ENCODE measurements around the gene PPIL1. TPM values are rescaled to one million over a fixed set of nuclear protein-coding genes. Genes with fewer than 3 reads are reported as not detected.
A peak's percentile ranks its signal among the peaks of the same experiment; 100 is the strongest.

Gene PPIL1
- total RNA-seq, 2 experiments from 2014 or later, result 27.0 to 29.3 TPM

DNA sequence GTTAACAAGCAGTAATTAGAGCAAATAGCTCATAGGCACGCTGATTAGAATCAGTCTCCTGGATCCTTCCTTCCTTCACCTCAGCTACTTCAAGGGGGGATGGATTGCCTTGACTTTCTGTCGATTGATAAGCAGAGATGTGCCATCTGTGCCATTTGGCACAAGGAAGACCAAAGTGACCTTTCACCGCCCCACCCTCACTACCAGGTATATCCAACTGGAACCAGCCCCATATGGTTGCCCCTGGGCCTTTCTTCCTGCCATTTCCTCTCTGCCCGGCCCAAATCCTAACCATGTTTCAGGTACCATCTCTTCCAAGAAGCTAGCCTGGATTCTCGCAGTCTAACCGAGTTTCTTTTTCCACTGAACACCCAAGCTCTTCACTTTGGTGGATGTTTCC is 26.6 kb downstream of the PPIL1 start:
- Mint-ChIP-seq H3K4me1 (no peaks in the 10 kb centered on the region), H3K27me3 (peaks cover 2% of the 10 kb centered on the region), H3K36me3 (ENCODE audit: low read depth) (peaks cover 16% of the 10 kb centered on the region), H3K9me3 (no peaks in the 10 kb centered on the region), H3K27ac (no peak overlapping the region), H3K4me3 (no peak overlapping the region)
- CTCF ChIA-PET, result interaction anchor here (0.8 to 1.6 kb wide), 7 partner anchors 10 to 233 kb away, joined by 3 to 5 read pairs (median 4); no protein-coding TSS in a partner anchor
- POLR2A ChIA-PET, result no interaction called here
- DNase-seq, result no peak

DNA sequence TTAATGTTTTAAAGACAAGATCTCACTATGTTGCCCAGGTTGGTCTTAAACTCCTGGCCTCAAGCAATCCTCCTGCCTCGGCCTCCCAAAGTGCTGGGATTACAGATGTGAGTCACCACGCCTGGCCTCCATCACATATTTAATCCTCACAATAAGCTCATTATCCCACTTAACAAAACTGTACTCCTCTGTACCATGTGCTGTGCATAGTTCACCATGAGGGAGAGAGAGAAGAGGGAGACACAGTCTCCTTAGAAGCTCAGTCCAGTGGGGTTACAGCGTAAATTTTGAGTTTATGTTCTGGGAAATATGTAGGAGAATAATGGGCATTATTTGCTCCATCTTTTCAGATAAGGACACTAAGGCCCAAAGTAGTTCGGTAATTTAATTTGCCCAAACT is 27.5 kb downstream of the PPIL1 start:
- DNase-seq, result no peak
- Mint-ChIP-seq H3K4me3 (no peak overlapping the region), H3K36me3 (ENCODE audit: low read depth) (peaks cover 14% of the 10 kb centered on the region), H3K27me3 (peaks cover 2% of the 10 kb centered on the region), H3K9me3 (no peaks in the 10 kb centered on the region), H3K4me1 (no peaks in the 10 kb centered on the region), H3K27ac (no peak overlapping the region)
- CTCF ChIA-PET, result interaction anchor here (1.0 to 1.6 kb wide), 5 partner anchors 9 to 85 kb away, joined by 3 to 5 read pairs (median 4); no protein-coding TSS in a partner anchor
- POLR2A ChIA-PET, result no interaction called here

DNA sequence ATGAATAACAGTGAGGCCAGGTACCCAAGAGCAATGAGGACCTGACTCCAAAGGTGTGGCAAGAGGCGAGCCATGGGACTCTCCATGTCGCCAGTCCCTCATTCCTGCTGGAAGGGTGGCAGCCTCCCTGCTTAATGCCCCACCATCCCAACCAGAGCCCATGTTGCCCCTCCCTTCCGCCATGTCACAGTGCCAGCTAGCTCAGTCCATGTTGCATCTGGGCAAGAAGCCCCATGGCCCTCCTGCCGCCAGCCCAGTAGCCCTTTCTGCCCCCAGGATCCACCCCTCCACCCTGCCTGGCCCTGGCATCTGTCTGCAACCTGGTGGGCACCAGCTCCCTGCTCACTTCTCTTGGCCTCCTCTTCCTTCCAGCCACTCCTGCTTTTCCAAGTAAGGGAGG is 29.4 kb downstream of the PPIL1 start:
- peaks cover 10% of the 10 kb centered on the region for H3K27me3 Mint-ChIP-seq
- no peak overlapping the region for H3K27ac Mint-ChIP-seq
- peaks cover 3% of the 10 kb centered on the region for H3K36me3 Mint-ChIP-seq (ENCODE audit: low read depth)
- peaks cover 9% of the 10 kb centered on the region for H3K4me1 Mint-ChIP-seq
- H3K4me3 Mint-ChIP-seq, result no peak overlapping the region
- ChIA-PET CTCF (interaction anchor here (0.7 to 1.4 kb wide), 4 partner anchors 9 to 173 kb away, joined by 3 to 4 read pairs (median 4); no protein-coding TSS in a partner anchor), POLR2A (no interaction called here)
- no peak for DNase-seq
- H3K9me3 Mint-ChIP-seq, result no peaks in the 10 kb centered on the region

DNA sequence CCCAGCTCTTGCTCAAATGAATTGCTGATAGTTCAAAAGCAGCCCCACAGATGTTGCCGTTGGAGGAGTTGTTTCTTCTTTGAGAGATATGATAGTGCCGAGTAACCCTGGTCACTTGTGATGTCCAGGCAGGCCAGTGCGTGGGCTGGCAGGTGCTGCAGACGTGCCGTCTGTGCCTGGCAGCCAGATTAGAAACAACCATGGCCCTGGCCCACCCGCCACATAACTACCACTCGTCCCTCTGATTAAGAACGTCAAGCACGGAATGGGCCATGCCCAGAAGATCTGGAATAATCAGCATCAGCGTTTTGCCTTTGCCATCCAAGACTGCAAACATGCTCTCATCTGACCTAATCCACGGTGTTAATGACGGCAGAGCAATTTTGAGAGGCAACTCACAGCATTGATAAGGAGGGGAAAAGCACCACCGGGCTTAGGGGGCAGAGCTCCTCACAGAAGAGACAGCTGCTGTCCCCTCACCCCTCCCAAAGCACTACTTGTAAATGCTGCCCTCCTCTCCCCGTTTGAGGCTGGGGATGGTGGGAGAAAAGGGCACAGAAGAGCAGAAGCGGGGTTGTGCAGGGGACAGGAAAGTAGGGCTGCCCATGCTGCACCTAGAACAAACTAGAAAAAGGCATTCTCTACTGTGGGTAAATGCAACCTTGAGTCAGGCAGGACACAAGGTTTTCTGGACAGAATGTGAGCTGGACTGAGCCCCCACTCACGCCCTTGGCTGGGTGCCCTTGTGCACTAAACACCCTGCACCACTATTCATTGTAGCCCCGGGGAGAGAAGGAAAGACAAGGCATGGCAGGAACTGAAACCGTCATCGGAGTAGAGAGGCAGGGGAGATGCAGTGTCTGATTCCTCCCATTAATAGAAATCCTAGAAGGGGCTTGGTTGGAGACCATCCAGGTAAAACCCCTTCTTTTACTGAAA is 30.1 kb downstream of the PPIL1 start:
- ChIA-PET CTCF (interaction anchor here (0.6 to 1.4 kb wide), 7 partner anchors 8 to 78 kb away, joined by 3 to 4 read pairs (median 3); no protein-coding TSS in a partner anchor), POLR2A (no interaction called here)
- peaks cover 12% of the 10 kb centered on the region for H3K4me1 Mint-ChIP-seq
- no peak overlapping the region for H3K27ac Mint-ChIP-seq
- no peaks in the 10 kb centered on the region for H3K36me3 Mint-ChIP-seq (ENCODE audit: low read depth)
- peaks cover 15% of the 10 kb centered on the region for H3K27me3 Mint-ChIP-seq
- no peak overlapping the region for H3K4me3 Mint-ChIP-seq
- no peak for DNase-seq
- H3K9me3 Mint-ChIP-seq, result no peaks in the 10 kb centered on the region

DNA sequence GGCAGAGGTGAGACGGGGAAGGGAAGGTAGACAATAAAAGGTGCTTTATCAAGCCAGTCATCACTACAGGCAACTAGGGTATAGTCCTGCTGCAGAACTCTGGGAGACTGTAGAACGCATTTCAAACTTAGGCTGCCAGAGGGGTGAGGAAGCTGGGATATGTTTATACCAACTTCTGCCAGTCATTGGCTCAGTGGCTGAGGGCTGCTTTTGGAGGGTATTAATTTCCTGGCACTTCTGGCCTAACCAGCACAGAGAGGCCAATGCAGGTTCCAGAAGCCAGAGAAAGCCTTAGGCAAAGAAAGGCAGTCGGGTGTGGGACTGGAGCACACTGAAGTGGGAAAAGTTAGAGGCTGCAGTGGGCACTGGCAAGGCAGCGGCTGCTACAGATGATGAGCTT is 31.4 kb downstream of the PPIL1 start:
- Mint-ChIP-seq H3K36me3 (ENCODE audit: low read depth) (no peaks in the 10 kb centered on the region), H3K27me3 (peaks cover 28% of the 10 kb centered on the region), H3K27ac (no peak overlapping the region), H3K9me3 (no peaks in the 10 kb centered on the region), H3K4me3 (no peak overlapping the region), H3K4me1 (peaks cover 15% of the 10 kb centered on the region)
- CTCF ChIA-PET, result interaction anchor here (1.3 kb wide), 2 partner anchors 9 to 16 kb away, joined by 3 read pairs; no protein-coding TSS in a partner anchor
- POLR2A ChIA-PET, result interaction anchor here (0.6 kb wide), 1 partner anchor 122 kb away, joined by 3 read pairs; no protein-coding TSS in a partner anchor
- DNase-seq, result no peak

DNA sequence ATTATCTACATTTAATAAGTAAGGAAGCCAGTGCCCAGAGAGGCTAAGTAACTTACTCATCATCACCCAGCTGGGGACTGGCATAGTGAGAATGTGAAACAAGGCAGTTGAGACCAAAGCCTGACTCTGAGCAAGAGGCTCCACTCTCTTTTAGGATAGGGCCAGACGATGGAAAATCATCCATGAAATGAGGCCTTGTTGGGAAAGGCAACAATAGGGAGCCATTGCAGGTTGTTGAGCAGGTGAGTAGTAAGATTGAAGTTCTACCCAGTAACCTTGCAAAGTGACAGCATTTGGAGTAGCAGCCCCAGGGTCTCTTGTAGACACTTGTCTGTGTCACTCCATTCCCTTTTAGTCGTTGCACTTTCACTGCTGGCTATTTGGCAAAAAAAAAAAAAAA is 32.8 kb downstream of the PPIL1 start:
- DNase-seq, result no peak
- H3K27ac Mint-ChIP-seq, result no peak overlapping the region
- H3K4me1 Mint-ChIP-seq, result peaks cover 15% of the 10 kb centered on the region
- H3K9me3 Mint-ChIP-seq, result no peaks in the 10 kb centered on the region
- ChIA-PET CTCF (interaction anchor here (0.7 to 1.7 kb wide), 2 partner anchors 44 to 71 kb away, joined by 4 read pairs; partner anchors contain the start of gene C6orf89), POLR2A (no interaction called here)
- H3K27me3 Mint-ChIP-seq, result peaks cover 42% of the 10 kb centered on the region
- no peak overlapping the region for H3K4me3 Mint-ChIP-seq
- H3K36me3 Mint-ChIP-seq (ENCODE audit: low read depth), result no peaks in the 10 kb centered on the region

DNA sequence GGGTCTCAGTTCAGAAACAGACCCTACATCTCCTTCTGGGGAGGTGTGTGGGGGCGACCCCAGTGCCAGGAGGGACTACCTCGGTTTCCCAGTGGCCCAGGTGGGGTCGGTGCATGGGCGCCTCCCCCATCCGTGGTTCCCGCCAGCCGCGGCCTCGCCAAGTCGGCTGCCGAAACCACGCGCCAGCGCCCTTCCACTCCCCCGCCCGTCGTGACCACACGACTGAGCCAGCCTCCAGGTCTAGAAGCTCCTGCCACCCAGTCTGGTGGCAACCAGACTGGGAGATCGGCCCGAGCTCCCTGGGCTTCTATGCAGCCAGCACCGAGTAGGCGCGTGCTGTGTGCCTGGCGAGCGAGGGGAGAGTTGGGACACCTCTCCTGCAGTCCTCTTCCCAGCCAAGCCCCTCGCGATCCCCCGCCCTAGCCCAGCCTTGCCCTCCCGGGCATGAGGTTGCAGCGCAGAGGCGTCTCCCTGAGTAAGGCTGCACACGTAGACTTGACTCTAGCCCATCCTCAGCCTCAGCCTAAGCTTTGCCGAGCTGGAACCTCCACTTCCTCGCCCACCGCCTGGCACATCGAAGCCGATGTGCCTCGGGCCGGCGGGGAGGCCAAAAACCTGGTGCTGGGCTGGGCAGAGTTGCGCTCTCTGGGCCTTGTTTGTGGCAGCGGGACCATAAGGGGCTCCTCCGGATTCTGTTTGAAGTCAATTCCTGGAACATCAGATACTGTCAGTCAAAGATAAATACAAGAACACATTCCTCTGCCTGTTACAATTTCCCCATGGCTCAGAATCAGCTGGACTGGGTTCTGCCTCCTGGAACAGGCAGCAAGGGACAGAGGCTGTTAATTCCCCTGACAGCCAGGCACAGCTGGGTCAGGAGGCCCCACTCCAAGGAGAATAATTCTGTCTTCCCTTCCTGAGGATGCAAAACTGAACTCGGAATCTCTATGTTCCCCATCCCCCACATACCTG is 33.9 kb downstream of the PPIL1 start:
- H3K27me3 Mint-ChIP-seq, result peaks cover 49% of the 10 kb centered on the region
- ChIA-PET CTCF (interaction anchor here (0.8 to 1.7 kb wide), 2 partner anchors 45 to 82 kb away, joined by 3 to 4 read pairs; partner anchors contain the start of gene C6orf89), POLR2A (no interaction called here)
- no peaks in the 10 kb centered on the region for H3K9me3 Mint-ChIP-seq
- H3K4me1 Mint-ChIP-seq, result peaks cover 15% of the 10 kb centered on the region
- H3K36me3 Mint-ChIP-seq (ENCODE audit: low read depth), result no peaks in the 10 kb centered on the region
- peak; percentile 39 for DNase-seq
- H3K4me3 Mint-ChIP-seq, result peak overlapping the region; percentile 63
- peak overlapping the region; percentile 33 for H3K27ac Mint-ChIP-seq

DNA sequence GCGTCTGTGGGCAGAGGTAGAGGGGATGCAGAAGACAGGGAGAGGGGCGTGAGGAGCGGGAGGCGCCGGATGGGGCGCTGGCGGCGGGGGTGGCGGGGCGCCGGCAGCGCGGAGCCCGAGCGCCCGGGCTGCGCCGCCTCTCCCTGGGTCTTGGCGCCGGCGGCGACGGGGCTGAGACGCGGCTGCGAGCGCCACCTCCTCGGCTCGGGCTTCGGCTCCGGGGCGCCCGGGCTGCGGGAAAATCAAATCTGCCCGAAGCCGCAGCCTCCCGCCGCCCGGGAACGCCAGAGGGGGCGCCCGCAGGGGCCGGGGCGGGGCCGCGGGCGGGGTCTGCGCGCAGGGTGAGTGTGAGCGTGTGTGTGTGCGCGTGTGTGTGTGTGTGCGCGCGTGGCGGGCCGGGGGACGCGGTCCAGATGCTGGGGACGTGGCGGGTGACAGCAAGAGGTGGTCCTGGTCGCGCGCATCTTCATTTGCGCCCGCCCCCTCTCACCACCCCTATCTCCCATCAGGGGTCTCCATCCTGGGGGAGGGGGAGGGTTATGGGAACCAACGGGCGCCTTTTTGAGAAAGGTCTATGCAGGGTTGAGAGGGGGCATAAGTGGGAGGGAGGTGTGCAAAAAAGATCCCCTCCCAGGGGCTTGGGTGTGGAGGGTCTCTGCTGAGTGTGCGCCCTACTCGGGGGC is 34.7 kb downstream of the PPIL1 start:
- peak; percentile 43 for DNase-seq
- ChIA-PET POLR2A (no interaction called here), CTCF (no interaction called here)
- Mint-ChIP-seq H3K27me3 (peaks cover 51% of the 10 kb centered on the region), H3K4me1 (peaks cover 15% of the 10 kb centered on the region), H3K36me3 (ENCODE audit: low read depth) (no peaks in the 10 kb centered on the region), H3K9me3 (no peaks in the 10 kb centered on the region), H3K27ac (no peak overlapping the region), H3K4me3 (peak overlapping the region; percentile 63)

DNA sequence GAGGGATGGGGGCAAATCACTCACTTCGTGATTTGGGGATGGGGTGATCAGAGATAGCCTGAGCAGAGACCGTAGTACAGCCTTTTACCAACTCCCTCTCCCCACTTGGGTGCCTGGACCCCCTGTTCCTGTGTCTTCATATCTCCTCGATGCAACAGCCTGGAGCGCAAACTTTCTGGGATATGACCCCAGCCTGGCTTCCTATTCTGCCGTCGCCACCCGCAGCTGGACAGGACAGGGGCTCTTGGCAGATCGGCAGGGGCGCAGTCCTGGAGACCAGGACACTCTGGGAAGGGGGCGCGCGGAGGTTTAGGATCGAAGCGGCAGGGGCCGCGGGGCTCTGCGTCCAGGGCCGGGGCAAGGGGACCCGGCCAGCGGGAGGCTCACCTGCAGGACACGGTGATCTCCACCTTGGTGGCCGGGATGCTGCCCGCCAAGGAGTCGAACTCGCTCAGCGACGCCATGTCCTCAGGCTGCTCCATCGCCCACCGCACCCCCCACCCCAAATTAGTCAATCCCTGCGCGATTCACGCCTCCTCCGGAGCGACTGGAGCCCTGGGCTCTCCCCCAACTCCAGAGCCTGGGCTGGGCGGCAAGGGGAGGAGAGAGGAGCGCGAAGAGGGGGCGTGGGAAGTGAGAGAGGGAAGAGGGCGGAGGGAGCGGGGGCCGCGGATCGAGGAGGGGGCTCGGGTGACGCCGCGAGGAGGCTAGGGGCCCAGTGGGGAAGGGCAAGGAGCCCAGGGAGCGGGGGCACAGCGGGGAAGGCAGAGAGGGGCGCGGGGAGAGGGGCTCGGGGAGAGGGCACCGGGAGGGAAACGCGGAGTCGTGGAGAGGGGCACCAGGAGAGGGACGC is 35.5 kb downstream of the PPIL1 start, which contains the start of gene CPNE5:
CPNE5 (minus strand) TSS at position 549 of the 853 bp plus-strand sequence; CDS start at position 482, 67 bp downstream.
- no peak within 1 kb of the TSS for H3K27ac Mint-ChIP-seq
- POLR2A ChIA-PET, result no interaction called here
- no peaks in the 10 kb centered on the region for H3K9me3 Mint-ChIP-seq
- CTCF ChIA-PET, result no interaction called here
- no peak for DNase-seq
- H3K4me1 Mint-ChIP-seq, result peaks cover 15% of the 10 kb centered on the region
- no peaks in the 10 kb centered on the region for H3K36me3 Mint-ChIP-seq (ENCODE audit: low read depth)
- peak within 1 kb of the TSS; percentile 63 for H3K4me3 Mint-ChIP-seq
- peaks cover 51% of the 10 kb centered on the region for H3K27me3 Mint-ChIP-seq

DNA sequence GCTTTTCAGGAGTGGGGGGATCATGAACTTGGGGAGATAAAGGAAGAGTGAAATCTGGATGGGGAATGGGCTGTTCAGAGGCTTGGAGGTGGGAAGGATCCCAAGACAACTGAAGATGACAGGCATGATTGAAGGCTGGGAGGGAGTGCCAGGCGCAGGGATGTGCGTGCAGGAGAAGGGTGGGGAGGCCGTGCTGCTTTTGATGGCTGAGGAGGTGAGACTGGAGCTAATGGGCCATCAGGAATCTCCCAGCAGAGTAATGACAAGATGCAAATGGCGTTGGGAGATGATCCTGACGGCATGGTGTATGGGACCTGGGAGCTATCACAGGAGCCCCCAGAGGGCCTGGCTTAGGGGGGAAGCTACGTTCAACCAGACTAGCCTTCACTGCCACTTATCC is 36.9 kb downstream of the PPIL1 start:
- Mint-ChIP-seq H3K27ac (no peak overlapping the region), H3K36me3 (ENCODE audit: low read depth) (no peaks in the 10 kb centered on the region), H3K4me3 (no peak overlapping the region), H3K27me3 (peaks cover 51% of the 10 kb centered on the region), H3K9me3 (no peaks in the 10 kb centered on the region), H3K4me1 (peaks cover 15% of the 10 kb centered on the region)
- CTCF ChIA-PET, result interaction anchor here (1.2 to 3.0 kb wide), 4 partner anchors 10 to 183 kb away, joined by 4 to 9 read pairs (median 6); no protein-coding TSS in a partner anchor
- POLR2A ChIA-PET, result no interaction called here
- no peak for DNase-seq

DNA sequence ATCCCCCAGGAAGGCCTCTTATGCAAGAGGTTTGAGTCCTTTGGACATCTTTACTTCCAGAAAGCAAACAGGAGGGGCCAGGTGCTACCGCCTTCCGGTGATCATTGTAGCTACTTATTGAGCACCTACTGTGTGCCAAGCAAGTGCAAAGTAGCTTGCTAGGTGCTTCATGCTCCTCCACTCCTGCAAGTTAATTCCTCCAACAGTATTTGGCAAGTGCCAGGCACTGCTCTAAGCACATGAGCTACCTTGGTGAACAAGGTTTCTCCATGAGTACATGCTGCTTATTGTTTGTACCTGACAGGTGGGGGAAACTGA is 37.6 kb downstream of the PPIL1 start:
- ChIA-PET POLR2A (no interaction called here), CTCF (interaction anchor here (1.2 to 3.0 kb wide), 4 partner anchors 8 to 53 kb away, joined by 4 to 9 read pairs (median 6); no protein-coding TSS in a partner anchor)
- no peak overlapping the region for H3K27ac Mint-ChIP-seq
- H3K4me1 Mint-ChIP-seq, result peaks cover 15% of the 10 kb centered on the region
- H3K4me3 Mint-ChIP-seq, result no peak overlapping the region
- no peak for DNase-seq
- H3K36me3 Mint-ChIP-seq (ENCODE audit: low read depth), result no peaks in the 10 kb centered on the region
- H3K9me3 Mint-ChIP-seq, result no peaks in the 10 kb centered on the region
- H3K27me3 Mint-ChIP-seq, result peaks cover 51% of the 10 kb centered on the region
